Measurements from ENCODE around the gene AGRN.
"Not testable (repeated sequence)": the region's sequence is repeated elsewhere in the genome, so short reads cannot be mapped to it uniquely, and the experiment has no call there.

Gene AGRN

DNA sequence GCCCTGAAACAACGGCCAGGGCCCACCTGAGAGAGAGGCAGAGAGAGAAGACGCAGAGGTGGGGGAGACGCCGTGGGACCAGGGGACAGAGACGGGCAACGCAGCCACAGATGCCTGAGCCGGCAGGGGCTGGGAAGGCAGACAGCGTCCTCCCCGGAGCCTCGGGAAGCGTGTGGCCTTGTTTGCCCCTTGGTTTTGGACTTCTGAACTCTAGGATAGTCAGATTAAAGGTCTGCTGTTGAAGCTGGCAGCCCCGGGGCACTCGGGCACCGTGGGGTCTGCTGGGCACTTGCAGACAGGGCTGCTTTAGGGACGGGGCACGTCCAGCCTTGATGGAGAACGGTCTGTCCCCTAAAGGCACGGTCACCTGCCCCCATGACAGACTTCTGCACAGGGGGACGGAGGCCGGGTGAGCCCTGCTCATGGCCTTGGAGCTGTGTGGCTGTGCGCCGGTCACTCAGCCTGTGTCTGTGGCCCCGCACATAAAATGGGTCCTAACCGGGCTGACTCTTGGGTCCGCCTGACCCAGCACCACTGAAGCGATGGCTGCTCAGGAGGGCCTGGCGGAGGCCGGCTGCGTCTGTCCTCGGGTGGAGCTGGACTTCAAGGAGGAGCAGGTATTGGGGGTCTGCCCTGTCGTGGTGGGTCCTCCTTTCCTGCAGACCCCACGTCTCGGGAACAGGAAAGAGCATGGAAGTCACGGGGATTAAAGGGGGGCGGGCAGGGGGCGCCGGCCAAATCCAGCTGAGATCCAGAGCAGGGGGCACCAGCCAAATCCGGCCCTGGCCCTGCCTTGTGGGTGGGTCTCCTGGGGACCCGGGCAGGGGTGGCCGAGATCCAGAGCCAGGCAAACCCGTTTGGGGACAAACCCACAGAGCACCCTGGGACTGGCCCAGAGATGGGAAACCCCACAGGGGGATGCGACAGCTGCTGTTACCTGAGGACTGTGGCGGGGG, 63.8 kb downstream of the AGRN start:
- no peak for DNase-seq

DNA sequence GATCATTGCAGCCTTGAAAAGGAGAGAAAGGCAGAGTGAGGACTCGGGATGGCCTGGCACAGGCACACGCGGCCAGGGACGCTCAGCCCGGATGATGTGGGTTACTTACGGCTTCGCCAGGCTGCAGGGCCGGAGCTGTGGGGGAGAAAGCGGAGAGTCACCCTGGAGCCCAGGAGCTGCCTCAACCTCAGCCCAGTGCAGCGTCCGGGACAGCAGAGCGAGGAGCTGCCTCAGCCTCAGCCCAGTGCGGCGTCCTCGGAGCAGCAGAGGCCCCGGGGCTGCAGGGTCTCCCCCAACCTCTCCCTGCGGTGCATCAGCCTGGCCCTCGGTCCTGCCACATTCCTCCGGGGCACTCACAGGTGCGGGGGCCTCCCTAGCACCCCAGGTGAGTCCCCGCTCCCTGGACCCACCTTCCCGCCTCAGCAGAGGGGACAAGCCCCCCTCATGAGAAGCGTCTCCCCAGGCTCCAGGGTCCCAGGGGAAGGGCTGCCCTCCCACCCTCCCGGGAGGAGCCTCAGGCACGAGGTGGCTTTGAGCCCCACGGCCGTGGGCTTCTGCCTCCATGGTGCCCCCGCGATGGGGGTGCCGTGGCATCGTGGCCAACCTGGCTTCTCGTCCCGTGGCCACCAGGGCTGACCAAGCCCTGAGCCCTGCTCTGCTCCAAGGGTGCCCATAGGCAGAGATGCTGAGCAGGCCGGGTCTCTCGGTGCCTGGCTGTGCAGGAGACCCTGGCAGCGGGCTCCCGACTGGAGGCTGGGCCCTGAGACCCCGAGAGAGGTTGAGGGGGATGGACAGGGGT, 64.7 kb downstream of the AGRN start:
- no peak for DNase-seq

DNA sequence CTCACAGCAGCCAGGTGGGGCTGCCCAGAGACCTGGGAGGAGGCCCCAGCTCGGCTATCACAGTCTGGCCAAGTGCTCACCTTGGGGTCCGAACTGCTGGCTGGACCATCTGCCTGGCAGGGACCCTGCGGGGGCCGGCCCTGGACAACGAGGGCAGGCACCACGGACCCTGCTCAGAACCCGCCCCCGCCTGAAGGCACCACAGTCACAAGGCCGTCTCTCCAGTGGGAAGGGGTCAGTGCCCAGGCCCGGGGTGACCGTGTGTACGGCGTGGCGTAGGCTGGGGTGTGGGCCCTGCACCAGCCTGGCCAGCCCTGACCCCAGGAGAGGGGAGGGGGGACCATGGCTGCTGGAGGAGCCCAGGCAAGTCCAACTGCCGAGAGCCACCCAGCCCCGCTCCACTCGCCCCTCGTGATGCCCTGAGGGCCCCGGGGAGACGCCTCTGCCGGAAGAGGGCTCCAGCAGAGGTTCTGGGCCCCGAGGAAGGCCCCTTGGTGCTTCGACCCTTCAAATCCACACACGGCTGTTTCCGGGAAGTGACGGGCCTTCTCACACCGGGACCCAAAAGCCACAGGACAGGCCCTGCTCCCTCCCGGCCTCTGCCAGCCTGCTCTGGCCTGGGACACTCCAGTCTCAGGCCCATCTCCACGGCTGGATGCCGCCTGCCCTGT, 65.4 kb downstream of the AGRN start:
- DNase-seq: no peak

DNA sequence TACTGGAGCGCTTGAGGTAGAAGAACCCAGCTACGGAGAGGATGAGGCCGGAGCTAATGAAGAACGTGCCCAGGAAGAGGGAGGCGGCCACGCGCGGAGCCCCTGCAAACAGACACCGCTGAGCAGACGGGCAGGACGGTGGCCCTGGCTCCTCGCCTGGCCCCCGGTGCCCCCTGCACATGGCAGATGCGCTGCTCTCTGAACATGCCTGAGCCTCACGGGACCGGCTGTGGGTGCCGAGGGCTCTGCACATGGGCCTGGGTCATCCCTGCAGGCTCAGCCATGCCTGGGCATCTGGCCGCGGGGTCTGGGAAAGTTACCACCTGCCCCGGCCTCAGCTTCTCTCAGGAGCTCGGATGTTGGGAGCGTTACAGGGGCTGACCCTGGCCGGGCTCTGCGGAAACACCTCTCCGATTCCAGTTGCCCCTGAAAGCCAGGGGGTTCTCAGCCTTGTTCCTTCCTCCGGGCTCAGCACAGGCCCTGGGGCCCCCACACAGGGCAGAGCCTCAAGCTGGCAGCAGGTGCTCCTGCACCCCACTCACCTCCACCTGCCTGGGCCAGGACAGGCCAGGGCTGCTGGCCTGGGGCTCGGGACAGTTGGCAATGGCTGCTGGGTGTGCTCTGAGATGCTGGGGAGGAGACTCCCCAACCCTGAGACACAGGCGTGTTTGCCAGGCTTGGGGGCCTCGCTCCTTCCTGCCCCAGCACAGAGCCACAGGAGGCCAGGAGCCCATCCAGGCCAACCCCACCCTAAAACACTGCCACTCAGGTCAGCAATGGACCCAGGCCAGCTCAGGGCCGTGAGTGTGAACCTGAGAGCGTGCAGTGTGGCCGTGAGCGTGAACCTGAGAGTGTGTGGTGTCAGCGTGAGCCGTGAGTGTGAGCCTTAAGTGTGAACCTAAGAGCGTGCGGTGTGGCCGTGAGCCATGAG, 66.3 kb downstream of the AGRN start:
- DNase-seq: no peak

DNA sequence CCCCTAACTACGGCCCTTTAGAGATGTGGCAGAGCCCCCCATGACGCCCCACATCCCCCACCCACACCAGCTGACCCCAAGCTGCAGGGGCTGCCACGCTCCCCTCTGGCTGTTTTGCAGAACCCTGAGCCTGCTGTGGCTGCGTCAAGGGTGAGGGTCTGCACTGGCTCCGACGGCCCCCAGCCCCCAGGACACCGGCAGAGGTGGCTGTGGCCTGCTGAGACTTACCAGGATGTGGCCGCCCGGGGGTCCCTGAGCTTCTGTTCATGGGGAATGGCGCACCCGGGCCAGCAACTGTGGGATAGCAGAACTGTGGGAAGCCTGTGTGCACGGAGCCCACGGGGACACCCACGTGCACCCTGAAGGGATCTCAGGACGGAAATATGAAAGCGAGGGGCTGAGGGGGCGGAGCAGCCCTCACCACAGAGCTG, 67.0 kb downstream of the AGRN start:
- DNase-seq: no peak

DNA sequence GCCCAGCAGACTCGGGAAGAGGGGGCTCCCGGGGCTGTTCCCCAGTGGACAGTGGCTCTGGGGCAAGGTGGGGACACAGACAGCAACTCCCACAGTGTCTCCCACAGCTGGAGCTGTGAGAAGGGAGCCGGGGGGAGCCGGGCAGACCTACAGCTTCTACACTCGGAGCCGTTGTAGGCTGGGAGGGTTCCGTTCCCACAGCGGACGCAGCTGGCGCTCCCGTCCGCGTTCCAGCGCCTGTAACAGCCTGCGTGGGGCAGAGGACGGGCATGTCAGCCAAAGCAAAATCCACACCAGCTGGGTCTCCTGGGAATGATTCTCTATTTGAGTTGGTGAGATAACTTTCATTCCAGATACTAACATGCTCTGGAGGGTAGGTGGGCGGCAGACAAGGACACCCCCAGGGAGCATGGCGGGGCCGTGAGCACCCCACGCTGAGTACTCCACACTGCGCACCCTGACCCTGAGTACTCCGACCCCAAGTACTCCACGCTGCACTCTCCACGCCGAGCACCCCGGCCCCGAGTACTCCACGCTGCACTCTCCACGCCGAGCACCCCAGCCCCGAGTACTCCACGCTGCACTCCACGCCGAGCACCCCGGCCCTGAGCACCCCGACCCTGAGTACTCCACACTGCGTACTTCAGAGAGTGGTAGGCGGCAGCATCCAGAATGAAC, 67.6 kb downstream of the AGRN start:
- no peak for DNase-seq

DNA sequence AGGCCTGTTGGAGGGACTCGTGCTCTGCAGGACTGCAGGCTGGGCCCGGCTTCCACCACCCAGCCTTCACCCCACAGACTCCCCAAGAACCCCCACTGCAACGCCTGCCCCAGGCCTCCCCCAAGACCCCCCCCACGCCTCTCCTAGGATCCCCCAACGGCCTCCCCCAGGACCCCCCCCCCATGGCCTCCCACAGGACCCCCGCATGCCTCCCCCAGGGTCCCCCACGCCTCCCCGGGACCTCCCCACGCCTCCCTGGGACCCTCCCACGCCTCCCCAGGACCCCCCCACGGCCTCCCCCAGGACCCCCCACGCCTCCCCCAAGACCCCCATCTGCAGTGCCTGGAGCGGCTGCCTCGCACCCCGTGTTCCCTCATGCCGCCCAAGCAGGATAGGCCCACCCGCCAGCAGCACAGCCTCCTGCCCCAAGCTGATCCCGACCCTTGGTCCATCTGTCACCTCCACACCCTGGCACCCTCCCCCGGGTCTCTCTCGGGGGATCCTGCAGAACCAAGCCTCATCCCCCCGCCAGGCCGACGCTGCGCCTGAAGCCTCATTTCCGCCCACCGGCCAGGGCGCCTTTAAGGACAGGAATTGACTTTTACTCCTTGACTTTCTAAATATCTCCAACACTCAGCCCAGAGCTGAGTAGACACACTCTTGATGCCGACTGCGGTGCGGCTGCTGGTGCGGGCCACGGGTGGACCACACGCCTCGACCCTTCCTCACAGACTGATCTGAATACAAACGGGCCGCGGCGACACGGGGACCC, 68.3 kb downstream of the AGRN start:
- DNase-seq: no peak

DNA sequence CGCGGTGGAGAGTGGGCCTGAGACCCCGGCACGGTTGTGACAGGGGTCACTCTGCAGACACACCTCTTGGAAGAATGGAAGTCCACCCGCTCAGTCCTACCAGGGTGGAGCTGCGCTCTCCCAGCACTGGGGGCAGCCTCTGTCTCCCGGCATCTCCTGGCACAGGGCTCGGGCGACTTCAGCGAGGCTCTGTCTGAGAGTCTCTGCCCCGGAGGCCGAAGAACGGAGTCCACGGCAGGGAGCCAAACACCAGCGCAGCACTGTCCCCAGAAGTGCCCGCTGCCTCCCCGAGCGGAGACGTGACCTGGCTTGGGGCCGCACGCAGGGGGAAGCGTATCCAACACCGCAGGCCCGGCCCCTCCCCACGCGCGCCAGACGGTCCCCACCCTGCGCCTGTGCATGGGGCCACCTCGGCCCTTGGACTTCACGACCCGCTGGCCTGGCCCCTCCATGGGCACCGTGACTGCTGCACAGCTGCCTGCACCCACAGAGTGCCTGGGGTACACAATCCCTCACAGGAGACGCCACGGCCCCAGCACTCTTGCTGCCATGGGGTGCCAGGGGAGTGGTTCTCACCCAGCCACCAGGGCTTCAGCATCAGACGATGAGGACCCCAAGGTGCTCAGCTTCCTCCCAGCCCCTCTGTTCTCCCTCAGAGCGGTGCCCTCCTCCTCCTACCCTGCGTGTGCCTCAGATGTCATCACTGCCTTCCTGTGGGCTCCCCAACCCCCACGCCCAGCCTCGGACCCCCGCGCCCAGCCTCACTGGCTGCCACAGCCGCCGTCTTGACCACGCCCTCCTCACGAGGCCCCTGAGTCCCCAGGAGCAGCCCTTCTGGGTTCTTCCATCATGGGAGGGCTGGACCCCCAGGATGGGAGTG, 69.1 kb downstream of the AGRN start:
- DNase-seq: no peak

DNA sequence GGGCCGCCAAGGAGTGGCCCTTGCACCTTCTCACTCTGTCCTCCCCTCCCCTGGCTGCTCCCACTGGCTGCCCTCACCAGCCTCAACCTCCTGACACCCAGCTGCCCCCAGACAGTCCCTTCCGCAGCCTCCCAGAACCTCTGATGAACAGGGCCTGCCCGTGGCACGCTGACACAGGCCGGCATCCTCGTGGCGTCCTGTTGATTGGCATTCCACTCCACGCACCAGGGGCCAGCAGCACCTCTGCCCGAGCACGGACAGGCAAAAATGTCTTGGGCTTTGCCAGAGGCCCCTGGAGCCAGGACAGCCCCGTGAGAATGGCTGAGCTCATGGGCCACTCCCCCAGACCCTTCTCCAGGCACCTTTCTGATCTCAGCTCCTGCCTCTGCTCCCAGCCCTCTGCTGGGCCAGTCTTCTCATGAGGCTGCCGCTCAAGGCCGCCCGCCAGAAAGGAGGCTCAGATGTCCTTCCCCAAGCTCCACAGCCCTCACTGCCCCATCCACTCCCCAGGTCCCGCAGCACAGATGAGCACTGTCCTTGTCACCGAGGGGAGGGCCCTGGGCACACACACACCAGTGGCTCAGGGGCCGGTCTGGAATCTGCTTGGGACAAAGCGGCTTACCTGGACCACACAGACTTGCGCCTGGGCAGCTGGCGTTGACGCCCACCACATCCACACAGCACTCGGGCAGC, 70.0 kb downstream of the AGRN start:
- DNase-seq: no peak

DNA sequence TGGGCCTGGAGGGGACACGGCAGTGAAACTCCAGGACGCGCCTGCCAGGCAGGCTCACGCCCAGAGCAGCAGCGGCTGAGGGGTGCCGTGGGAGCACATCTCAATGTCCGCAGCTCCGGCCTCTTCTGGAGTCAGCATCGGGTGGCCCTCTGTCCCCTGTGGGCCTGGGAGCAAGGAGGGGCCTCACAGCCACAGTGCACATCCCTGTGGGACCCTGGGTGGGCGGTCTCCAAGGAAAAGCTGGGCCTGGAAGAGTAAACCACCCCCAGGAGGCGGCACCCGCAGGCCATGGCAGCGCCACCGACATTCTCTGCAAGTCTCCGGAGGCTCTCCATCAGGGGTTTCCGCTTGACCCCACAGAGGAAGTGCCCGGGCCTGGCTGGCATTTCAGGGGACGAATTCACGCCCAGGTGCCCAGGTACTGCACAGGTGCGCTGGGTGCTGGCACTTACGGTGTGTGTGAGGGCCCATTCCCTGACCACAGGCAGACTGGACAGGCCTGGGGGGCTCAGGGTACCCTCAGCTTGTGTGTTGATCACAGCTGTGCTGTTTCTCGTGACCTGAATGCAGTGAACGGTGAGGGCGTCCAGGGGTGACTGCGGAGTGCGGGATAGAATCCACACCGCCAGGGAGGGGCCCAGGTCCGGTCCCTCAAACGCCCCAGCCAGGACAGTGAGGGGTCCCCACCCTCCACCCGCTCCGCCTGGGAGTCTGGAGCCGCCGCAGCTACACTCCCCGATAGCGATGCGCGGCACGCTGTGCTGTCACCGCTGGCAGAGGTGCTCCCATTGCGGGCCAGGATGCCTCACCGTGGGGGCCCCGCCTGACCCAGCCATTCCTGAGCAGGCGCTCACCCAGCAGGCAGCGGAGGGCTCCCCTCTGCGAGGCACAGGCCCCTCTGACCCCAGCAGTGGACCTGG, 70.8 kb downstream of the AGRN start:
- DNase-seq: no peak

DNA sequence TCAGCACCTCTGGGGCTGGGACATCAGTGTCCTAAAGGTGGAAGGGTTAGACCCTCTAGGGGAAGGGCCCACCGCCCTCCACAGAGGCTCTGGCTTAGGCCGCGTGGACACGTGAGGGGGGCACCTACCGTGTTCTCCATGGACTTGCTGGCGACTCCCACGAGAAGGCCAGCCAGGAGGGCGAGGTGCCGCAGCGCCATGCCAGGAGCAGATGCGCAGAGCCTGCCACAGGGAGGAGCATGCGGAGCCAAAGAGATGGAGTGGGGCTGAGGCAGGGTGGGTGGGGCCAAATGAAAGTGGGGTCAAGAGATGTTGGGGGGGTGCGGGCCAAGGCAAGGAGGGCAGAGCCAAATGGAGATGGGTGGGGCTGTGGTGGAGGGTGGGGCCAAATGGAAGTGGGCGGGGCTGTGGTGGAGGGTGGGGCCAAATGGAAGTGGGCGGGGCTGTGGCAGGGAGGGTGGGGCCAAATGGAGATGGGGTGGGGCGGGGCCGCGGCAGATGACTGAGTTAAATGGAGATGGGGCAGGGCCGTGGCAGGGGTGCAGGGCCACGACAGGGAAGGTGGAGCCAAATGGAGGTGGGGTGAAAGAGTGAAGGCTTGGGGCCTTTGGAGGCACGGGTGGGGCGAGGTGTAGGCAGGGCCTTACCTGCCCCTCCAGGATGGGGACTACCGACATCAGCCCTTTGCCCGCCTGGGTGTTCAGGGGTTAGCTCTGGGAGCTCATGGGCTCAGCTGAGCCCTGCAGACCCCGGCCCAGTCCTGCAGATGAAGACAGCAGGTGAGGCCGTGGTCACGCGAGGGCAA, 71.6 kb downstream of the AGRN start:
- DNase-seq: no peak

DNA sequence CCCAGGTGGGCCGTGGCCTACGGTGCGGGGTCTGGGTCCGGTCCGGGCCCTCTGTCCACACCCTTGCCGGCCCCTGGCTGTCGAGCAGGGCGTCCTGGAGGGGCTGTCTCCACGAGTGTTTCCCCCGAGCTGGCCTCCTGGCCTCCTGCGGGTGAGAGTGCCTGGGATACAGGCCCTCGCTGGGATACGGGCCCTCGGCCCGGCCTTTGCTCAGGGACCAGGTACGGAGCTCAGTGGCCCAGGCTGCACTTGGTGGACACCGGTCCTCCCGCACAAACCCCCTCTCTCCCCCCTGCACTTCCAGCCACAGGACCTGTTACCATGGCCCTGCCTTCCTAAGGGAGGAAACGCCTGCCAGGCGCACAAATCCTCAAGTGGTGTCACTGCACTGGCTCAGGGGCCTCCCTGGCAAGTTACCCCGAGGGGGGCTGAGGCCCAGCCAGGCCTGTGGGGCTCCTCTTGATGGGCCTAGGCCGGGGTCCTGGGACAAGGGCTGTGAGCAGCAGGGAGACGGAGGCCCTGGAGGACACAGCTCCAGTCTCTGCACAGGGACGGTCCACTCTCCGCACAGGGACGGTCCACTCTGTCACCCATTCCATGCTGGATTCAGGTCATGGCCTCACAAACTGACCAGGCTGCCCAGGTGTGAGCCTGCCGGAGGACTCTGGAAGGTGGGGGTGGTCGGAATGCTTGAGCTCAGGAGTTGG, 72.4 kb downstream of the AGRN start:
- no peak for DNase-seq

DNA sequence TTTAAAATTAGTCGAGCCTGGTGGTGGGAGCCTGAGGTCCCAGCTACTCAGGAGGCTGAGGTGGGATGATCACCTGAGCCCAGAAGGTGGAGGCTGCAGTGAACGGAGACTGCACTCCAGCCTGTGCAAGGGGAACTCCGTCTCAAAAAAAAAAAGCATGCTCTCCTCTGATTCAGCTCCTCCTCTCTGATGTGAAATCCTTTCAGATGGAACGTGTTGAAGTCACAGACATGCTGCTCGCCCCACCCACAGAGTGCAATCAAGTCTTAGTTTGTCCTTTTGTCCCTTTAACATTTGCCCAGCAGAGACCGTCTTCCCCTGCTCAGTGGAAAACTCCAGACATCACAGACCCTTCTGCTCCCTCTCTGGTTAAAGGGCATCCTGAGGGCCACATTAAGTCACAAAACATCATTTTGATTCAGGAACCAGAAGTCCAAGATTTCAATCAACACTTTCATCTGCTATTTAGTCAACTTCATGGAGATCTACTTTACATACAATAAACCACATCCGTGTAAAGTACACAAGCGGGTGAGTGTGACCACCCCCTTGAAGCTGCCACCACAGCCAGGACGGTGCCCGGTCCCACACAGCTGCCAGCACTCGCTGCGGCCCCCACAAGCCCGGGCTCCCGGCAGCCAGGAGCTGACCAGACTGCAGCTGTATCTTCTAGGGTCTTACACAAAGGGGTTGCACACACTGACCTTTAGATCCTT, 73.1 kb downstream of the AGRN start:
- no peak for DNase-seq

DNA sequence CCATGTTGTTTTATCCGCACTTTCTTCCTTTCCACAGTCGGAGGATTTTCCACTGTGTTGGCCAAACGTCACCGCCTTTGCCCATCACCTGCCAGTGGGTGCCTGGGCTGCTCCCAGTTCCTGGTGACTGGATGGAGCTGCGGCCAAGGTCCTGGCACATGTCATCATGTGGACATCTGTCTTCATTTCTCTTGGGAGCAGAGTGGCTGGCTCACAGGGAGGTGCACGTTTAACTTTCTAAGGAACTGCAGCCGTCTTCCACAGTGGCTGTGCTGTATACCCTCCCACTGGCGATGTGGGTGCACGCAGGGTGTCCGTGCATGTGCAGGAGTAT, 73.7 kb downstream of the AGRN start:
- DNase-seq: no peak

DNA sequence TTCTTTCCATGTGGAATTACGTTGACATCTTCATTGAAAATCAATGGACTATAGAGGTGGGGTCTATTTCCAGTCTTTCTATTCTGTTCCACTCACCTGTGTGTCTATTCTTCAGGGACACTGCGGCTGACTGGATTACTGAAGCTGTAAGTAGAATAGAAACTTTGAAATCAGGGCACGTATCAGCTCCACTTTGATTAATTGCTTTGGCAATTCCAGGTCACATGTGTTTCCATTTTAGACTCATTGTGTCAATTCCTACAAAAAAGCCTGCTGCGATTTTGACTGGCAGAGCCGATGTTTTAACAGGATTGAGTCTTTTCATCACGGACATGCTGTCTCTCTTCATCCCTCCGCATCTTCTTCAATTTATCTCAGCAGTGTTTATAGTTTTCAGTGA, 75.1 kb downstream of the AGRN start:
- no peak for DNase-seq

DNA sequence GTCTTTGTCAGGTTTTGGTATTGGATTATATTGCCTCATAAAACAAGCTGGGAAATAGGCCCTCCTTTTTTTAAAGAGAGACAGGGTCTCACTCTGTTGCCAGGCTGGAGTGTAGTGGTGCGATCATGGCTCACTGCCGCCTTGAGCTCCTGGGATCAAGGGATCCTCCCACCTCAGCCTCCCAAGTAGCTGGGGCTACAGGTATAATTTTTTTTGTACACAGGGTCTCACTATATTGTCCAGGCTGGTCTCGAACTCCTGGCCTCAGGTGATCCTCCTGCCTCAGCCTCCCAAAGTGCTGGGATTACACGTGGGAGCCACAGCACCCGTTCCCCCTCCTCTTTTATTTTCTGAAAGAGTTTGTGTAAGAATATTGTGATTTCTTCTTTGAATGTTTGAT, 76.2 kb downstream of the AGRN start:
- DNase-seq: not testable (repeated sequence)

All from eye (tissue), 1 donor.